Measurements from ENCODE around the gene FHL1. TPM values are rescaled to one million over a fixed set of nuclear protein-coding genes. Genes with fewer than 3 reads are reported as not detected.

The FHL1 gene
- total RNA-seq, 1 donor from 2014 or later, result 70.1 TPM

GRCh38 chrX:136192135-136192534 is 44.8 kb downstream of the FHL1 start:
- no peak for TF ChIP-seq CTCF (conservative IDR thresholded peaks at IDR 0.05)
- no peak for DNase-seq (ENCODE audit: low read depth, low spot score)
- Mint-ChIP-seq H3K9me3 (peaks cover 3% of the 10 kb centered on the region), H3K4me1 (no peaks in the 10 kb centered on the region), H3K27me3 (ENCODE audit: low read depth) (no peaks in the 10 kb centered on the region), H3K36me3 (ENCODE audit: low read depth) (peaks cover 14% of the 10 kb centered on the region), H3K27ac (ENCODE audit: unreplicated experiment) (no peak overlapping the region), H3K4me3 (no peak overlapping the region)

GRCh38 chrX:136192839-136193414 is 45.6 kb downstream of the FHL1 start:
- H3K36me3 Mint-ChIP-seq (ENCODE audit: low read depth), result peaks cover 14% of the 10 kb centered on the region

GRCh38 chrX:136193771-136194170 is 46.4 kb downstream of the FHL1 start:
- H3K27me3 Mint-ChIP-seq (ENCODE audit: low read depth), result no peaks in the 10 kb centered on the region
- no peak for DNase-seq (ENCODE audit: low read depth, low spot score)
- H3K4me1 Mint-ChIP-seq, result no peaks in the 10 kb centered on the region
- H3K36me3 Mint-ChIP-seq (ENCODE audit: low read depth), result peaks cover 14% of the 10 kb centered on the region
- no peak overlapping the region for H3K4me3 Mint-ChIP-seq
- no peak for TF ChIP-seq CTCF (conservative IDR thresholded peaks at IDR 0.05)
- H3K27ac Mint-ChIP-seq (ENCODE audit: unreplicated experiment), result no peak overlapping the region
- H3K9me3 Mint-ChIP-seq, result peaks cover 3% of the 10 kb centered on the region

More at GRCh38 chrX:136192839-136193414, 45.6 kb downstream of the FHL1 start:
- Mint-ChIP-seq H3K9me3 (peaks cover 3% of the 10 kb centered on the region), H3K27ac (ENCODE audit: unreplicated experiment) (no peak overlapping the region), H3K4me3 (no peak overlapping the region), H3K4me1 (no peaks in the 10 kb centered on the region), H3K27me3 (ENCODE audit: low read depth) (no peaks in the 10 kb centered on the region)
- DNase-seq (ENCODE audit: low read depth, low spot score), result no peak
- TF ChIP-seq CTCF (conservative IDR thresholded peaks at IDR 0.05), result no peak

GRCh38 chrX:136194536-136194935 is 47.2 kb downstream of the FHL1 start:
- Mint-ChIP-seq H3K36me3 (ENCODE audit: low read depth) (peaks cover 14% of the 10 kb centered on the region), H3K4me3 (no peak overlapping the region), H3K27ac (ENCODE audit: unreplicated experiment) (no peak overlapping the region), H3K9me3 (peaks cover 3% of the 10 kb centered on the region), H3K4me1 (no peaks in the 10 kb centered on the region), H3K27me3 (ENCODE audit: low read depth) (no peaks in the 10 kb centered on the region)
- TF ChIP-seq CTCF (conservative IDR thresholded peaks at IDR 0.05), result no peak
- DNase-seq (ENCODE audit: low read depth, low spot score), result no peak

- no peaks in the 10 kb centered on the region for H3K4me1 Mint-ChIP-seq
- no peak for DNase-seq (ENCODE audit: low read depth, low spot score)
- no peak overlapping the region for H3K27ac Mint-ChIP-seq (ENCODE audit: unreplicated experiment)
- H3K9me3 Mint-ChIP-seq, result peaks cover 3% of the 10 kb centered on the region
- H3K27me3 Mint-ChIP-seq (ENCODE audit: low read depth), result no peaks in the 10 kb centered on the region
- H3K4me3 Mint-ChIP-seq, result no peak overlapping the region
- peaks cover 12% of the 10 kb centered on the region for H3K36me3 Mint-ChIP-seq (ENCODE audit: low read depth)
- no peak for TF ChIP-seq CTCF (conservative IDR thresholded peaks at IDR 0.05)
Measured at GRCh38 chrX:136195247-136195646, 47.9 kb downstream of the FHL1 start.

Data from neural crest cell (in vitro differentiated cells).